T-helper 17 cell (primary cell): ENCODE results near the gene CX3CR1. TPM values are rescaled to one million over a fixed set of nuclear protein-coding genes. Genes with fewer than 3 reads are reported as not detected.

Source experiments
- ATAC-seq: fragments of 150-1000 bp; cut with Tn5 transposase; 2 replicates; pipeline ENCODE4 v1.10.0; 2021; ENCODE audit warnings: mild to moderate bottlenecking, moderate library complexity
- DNase-seq, 3 donors: peaks; one replicate each; pipeline versions ENCODE4 v3.0.0 to v3.0.0-alpha.2; 2020 to 2021
- H3K9me3 ChIP-seq: one replicate; pipeline ENCODE4 v1.7.0; 2013; ENCODE audit warnings: low read length, mild to moderate bottlenecking; ENCODE audit not compliant: control insufficient read depth, poor library complexity, severe bottlenecking
- H3K27ac Mint-ChIP-seq: one replicate; pipeline ENCODE4 v1.8.0; 2022; ENCODE audit warnings: mild to moderate bottlenecking, moderate library complexity, mixed read lengths
- H3K27me3 Mint-ChIP-seq: one replicate; pipeline ENCODE4 v1.8.0; 2022; ENCODE audit warnings: mixed read lengths
- H3K36me3 Mint-ChIP-seq: one replicate; pipeline ENCODE4 v1.8.0; 2022; ENCODE audit warnings: low read depth, mixed read lengths
- H3K4me1 Mint-ChIP-seq: one replicate; pipeline ENCODE4 v1.8.0; 2022; ENCODE audit warnings: mild to moderate bottlenecking, mixed read lengths
- H3K4me3 Mint-ChIP-seq: one replicate; pipeline ENCODE4 v1.8.0; 2022; ENCODE audit warnings: mild to moderate bottlenecking, moderate library complexity, mixed read lengths
- total RNA-seq, 4 donors: library from RNA in 2 of 4; stranded (reverse) in 2 of 4; gene quantifications; one replicate each; pipeline ENCODE4 v1.2.3 and lab custom pipeline; 2022 to 2026

Gene CX3CR1
- total RNA-seq, 2 donors from 2014 or later: 0.65 to 3.1 TPM

GRCh38 chr3:39272191-39272590, 7.6 kb downstream of the CX3CR1 start:
- no peak for ATAC-seq
- no peak overlapping the region for H3K4me3 Mint-ChIP-seq
- no peak overlapping the region for H3K27ac Mint-ChIP-seq
- no peaks in the 10 kb centered on the region for H3K36me3 Mint-ChIP-seq
- H3K9me3 ChIP-seq: no peaks in the 10 kb centered on the region
- peaks cover 27% of the 10 kb centered on the region for H3K4me1 Mint-ChIP-seq
- no peak for DNase-seq
- no peaks in the 10 kb centered on the region for H3K27me3 Mint-ChIP-seq

DNA sequence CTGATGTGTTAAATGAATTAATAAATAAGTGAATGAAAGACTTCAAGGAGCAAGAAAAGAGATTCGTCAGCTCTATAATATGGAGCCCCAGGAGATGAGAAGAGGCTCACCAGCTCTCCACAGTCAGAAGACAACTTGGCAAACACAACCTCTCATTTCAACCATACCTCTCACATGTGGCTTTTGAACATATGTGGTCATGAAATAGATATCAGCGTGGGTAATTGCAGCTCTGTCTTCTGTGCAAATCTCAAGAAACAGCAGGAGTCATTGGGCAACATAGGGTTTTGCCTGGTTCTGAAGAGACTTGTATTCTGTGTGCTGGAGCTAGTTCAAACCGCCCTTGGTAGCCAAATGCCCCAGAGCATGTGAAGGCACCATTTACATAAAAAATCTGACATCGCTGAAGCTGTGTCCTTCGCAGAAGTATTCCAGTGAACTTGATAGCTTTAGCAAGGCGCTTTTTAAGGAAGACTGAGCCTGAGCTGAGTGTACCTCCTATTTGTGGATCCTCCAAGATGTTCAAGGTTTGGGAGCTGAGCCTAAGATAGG, 8.4 kb downstream of the CX3CR1 start:
- peaks cover 24% of the 10 kb centered on the region for H3K4me1 Mint-ChIP-seq
- no peak overlapping the region for H3K27ac Mint-ChIP-seq
- no peaks in the 10 kb centered on the region for H3K36me3 Mint-ChIP-seq
- DNase-seq (no peak), ATAC-seq (no peak)
- H3K9me3 ChIP-seq: no peaks in the 10 kb centered on the region
- H3K27me3 Mint-ChIP-seq: no peaks in the 10 kb centered on the region
- H3K4me3 Mint-ChIP-seq: no peak overlapping the region

GRCh38 chr3:39269528-39269927, 10.3 kb downstream of the CX3CR1 start:
- DNase-seq (no peak), ATAC-seq (no peak)
- Mint-ChIP-seq H3K27ac (peak overlapping the region; percentile 93), H3K4me1 (peaks cover 21% of the 10 kb centered on the region), H3K36me3 (no peaks in the 10 kb centered on the region), H3K27me3 (no peaks in the 10 kb centered on the region), H3K4me3 (no peak overlapping the region)
- no peaks in the 10 kb centered on the region for H3K9me3 ChIP-seq

DNA sequence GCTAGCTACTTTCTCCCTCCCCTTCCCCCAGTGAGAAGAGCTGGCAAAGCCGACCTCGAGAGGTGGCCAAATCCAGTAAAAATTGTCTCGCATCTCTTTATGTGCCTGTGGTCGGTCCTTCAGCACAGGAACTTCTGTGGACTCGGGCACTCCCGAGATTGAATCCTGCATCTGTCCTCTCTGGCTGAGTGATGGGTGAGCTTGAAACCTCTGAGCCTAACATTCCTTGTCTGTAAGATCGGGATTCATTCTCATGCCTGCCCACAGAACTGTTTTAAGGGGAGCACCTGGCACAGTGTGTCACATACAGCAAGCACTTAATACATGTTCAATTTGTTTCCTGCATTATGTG, 11.3 kb downstream of the CX3CR1 start:
- H3K27ac Mint-ChIP-seq: peak overlapping the region; percentile 93
- ATAC-seq (no peak), DNase-seq (no peak)
- no peaks in the 10 kb centered on the region for H3K9me3 ChIP-seq
- no peaks in the 10 kb centered on the region for H3K36me3 Mint-ChIP-seq
- no peaks in the 10 kb centered on the region for H3K27me3 Mint-ChIP-seq
- peaks cover 21% of the 10 kb centered on the region for H3K4me1 Mint-ChIP-seq
- no peak overlapping the region for H3K4me3 Mint-ChIP-seq

GRCh38 chr3:39267631-39268548, 11.9 kb downstream of the CX3CR1 start:
- no peaks in the 10 kb centered on the region for H3K36me3 Mint-ChIP-seq
- peaks cover 23% of the 10 kb centered on the region for H3K4me1 Mint-ChIP-seq
- ATAC-seq (peak; percentile 97), DNase-seq (peak; percentile 12 to 46 (median 44))
- H3K27ac Mint-ChIP-seq: peak overlapping the region; percentile 93
- H3K9me3 ChIP-seq: no peaks in the 10 kb centered on the region
- peak overlapping the region; percentile 65 for H3K4me3 Mint-ChIP-seq
- no peaks in the 10 kb centered on the region for H3K27me3 Mint-ChIP-seq

GRCh38 chr3:39264053-39264452, 15.8 kb downstream of the CX3CR1 start:
- peaks cover 27% of the 10 kb centered on the region for H3K4me1 Mint-ChIP-seq
- H3K4me3 Mint-ChIP-seq: no peak overlapping the region
- ATAC-seq: no peak
- DNase-seq: no peak
- peaks cover 12% of the 10 kb centered on the region for H3K27me3 Mint-ChIP-seq
- H3K36me3 Mint-ChIP-seq: no peaks in the 10 kb centered on the region
- no peaks in the 10 kb centered on the region for H3K9me3 ChIP-seq
- no peak overlapping the region for H3K27ac Mint-ChIP-seq

- no peak overlapping the region for H3K4me3 Mint-ChIP-seq
- peaks cover 29% of the 10 kb centered on the region for H3K4me1 Mint-ChIP-seq
- ATAC-seq (no peak), DNase-seq (no peak)
- H3K27me3 Mint-ChIP-seq: peaks cover 12% of the 10 kb centered on the region
- no peak overlapping the region for H3K27ac Mint-ChIP-seq
- H3K36me3 Mint-ChIP-seq: no peaks in the 10 kb centered on the region
- H3K9me3 ChIP-seq: no peaks in the 10 kb centered on the region
Measured at GRCh38 chr3:39263576-39263975, 16.3 kb downstream of the CX3CR1 start.

DNA sequence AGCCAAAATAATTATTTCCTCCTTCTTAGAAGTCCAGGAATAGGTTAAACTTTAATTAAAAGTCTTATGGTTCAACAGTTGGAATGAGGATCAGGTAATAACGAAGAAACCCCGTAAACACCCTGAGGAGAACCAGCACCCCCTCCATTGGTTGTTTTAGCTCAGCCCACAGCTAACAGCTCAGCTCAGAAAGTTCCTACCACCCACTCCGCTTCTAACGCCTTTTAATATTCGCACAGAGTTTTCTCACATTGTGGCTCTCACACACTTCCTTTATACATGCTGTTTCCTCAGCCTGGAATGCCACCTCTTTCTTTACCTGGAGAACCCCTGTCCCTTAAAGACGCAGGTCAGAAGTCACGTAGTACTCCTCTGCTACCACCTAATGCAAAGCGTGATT, 17.0 kb downstream of the CX3CR1 start:
- H3K4me1 Mint-ChIP-seq: peaks cover 25% of the 10 kb centered on the region
- no peak overlapping the region for H3K4me3 Mint-ChIP-seq
- ATAC-seq: no peak
- DNase-seq: no peak
- H3K27me3 Mint-ChIP-seq: peaks cover 15% of the 10 kb centered on the region
- H3K9me3 ChIP-seq: no peaks in the 10 kb centered on the region
- H3K36me3 Mint-ChIP-seq: peaks cover under 1% of the 10 kb centered on the region
- no peak overlapping the region for H3K27ac Mint-ChIP-seq

DNA sequence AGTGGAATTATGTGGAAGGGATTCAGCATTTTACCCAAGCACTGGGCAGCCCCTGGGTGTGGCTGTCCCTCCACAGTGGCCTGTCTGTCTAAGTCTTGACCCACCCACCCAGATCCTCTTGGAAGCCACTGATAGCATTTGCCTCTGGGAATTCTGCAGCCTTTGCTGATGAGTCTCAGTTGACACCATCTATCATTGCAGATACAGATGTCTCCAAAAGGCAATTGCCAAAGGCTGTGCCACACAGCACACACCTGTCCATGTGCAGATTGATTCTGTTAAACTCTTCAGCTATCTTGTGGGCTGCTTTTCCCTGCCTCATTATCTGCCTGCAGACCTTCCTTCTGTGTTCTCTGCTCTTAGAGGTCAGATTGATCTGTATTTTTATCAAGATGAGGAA, 18.1 kb downstream of the CX3CR1 start:
- Mint-ChIP-seq H3K36me3 (peaks cover 6% of the 10 kb centered on the region), H3K4me3 (no peak overlapping the region), H3K27ac (peak overlapping the region; percentile 79), H3K27me3 (peaks cover 25% of the 10 kb centered on the region), H3K4me1 (peaks cover 32% of the 10 kb centered on the region)
- ATAC-seq: no peak
- no peaks in the 10 kb centered on the region for H3K9me3 ChIP-seq
- no peak for DNase-seq

DNA sequence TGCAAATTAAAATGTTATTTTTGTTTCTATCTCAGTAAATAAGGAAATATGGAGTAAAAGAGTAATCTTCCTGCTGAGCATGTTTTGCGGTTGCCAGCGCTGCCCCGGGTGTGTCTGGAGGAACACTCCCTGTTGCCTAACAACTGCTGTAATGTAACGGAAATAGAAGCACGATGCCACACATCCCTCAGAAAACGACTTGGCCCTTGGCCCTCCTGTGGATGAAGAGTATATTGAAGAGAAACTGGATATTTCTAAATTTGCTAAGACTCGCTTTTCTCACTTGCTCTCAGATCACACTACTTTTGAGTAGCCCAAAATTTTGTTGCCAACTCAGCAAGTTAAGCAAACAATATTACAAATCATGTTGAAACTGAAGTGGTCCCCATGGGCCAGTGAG, 18.9 kb downstream of the CX3CR1 start:
- Mint-ChIP-seq H3K27me3 (peaks cover 25% of the 10 kb centered on the region), H3K36me3 (peaks cover 6% of the 10 kb centered on the region), H3K27ac (peak overlapping the region; percentile 79), H3K4me3 (peak overlapping the region; percentile 51), H3K4me1 (peaks cover 32% of the 10 kb centered on the region)
- ATAC-seq (peak; percentile 99), DNase-seq (peak; percentile 15 to 41 (median 29))
- no peaks in the 10 kb centered on the region for H3K9me3 ChIP-seq

GRCh38 chr3:39260318-39260717, 19.5 kb downstream of the CX3CR1 start:
- Mint-ChIP-seq H3K27ac (peak overlapping the region; percentile 79), H3K27me3 (peaks cover 25% of the 10 kb centered on the region)
- no peak for ATAC-seq

GRCh38 chr3:39255503-39256325, 24.1 kb downstream of the CX3CR1 start:
- H3K27ac Mint-ChIP-seq: peak overlapping the region; percentile 3
- no peak overlapping the region for H3K4me3 Mint-ChIP-seq
- ATAC-seq: peak; percentile 86

More at GRCh38 chr3:39260318-39260717, 19.5 kb downstream of the CX3CR1 start:
- peaks cover 6% of the 10 kb centered on the region for H3K36me3 Mint-ChIP-seq
- no peak for DNase-seq
- H3K9me3 ChIP-seq: no peaks in the 10 kb centered on the region
- H3K4me1 Mint-ChIP-seq: peaks cover 32% of the 10 kb centered on the region
- H3K4me3 Mint-ChIP-seq: peak overlapping the region; percentile 39

GRCh38 chr3:39254806-39255449, 24.9 kb downstream of the CX3CR1 start:
- no peak overlapping the region for H3K4me3 Mint-ChIP-seq
- H3K27ac Mint-ChIP-seq: peak overlapping the region; percentile 3
- no peak for DNase-seq
- peaks cover 31% of the 10 kb centered on the region for H3K4me1 Mint-ChIP-seq
- no peak for ATAC-seq
- H3K27me3 Mint-ChIP-seq: peaks cover 34% of the 10 kb centered on the region
- H3K36me3 Mint-ChIP-seq: peaks cover 6% of the 10 kb centered on the region
- H3K9me3 ChIP-seq: no peaks in the 10 kb centered on the region

More at GRCh38 chr3:39255503-39256325, 24.1 kb downstream of the CX3CR1 start:
- Mint-ChIP-seq H3K27me3 (peaks cover 37% of the 10 kb centered on the region), H3K4me1 (peaks cover 34% of the 10 kb centered on the region), H3K36me3 (peaks cover 6% of the 10 kb centered on the region)
- no peaks in the 10 kb centered on the region for H3K9me3 ChIP-seq
- no peak for DNase-seq
